Neuronal stem cell (in vitro differentiated cells): Measurements from ENCODE around the gene LRRTM1.

Experiments
- DNase-seq: peaks from one replicate; pipeline ENCODE4 v3.0.0-alpha.2; 2013; ENCODE audit warnings: low spot score
- H2AFZ ChIP-seq: one replicate; pipeline ENCODE4 v1.6.1; 2013; ENCODE audit warnings: mild to moderate bottlenecking, low read length, inconsistent platforms
- H2AK5ac ChIP-seq: 2 replicates; pipeline ENCODE4 v1.6.1; 2013; ENCODE audit warnings: low read depth, mild to moderate bottlenecking, inconsistent platforms, low read length, moderate library complexity, mixed read lengths
- H2BK120ac ChIP-seq: 2 replicates; pipeline ENCODE4 v1.6.1; 2013; ENCODE audit warnings: low read depth, mild to moderate bottlenecking, inconsistent platforms, low read length, moderate library complexity, mixed read lengths
- H2BK12ac ChIP-seq: one replicate; pipeline ENCODE4 v1.6.1; 2013; ENCODE audit warnings: low read length, inconsistent platforms
- H2BK15ac ChIP-seq: 2 replicates; pipeline ENCODE4 v1.6.1; 2013; ENCODE audit warnings: mild to moderate bottlenecking, low read length, inconsistent platforms, mixed read lengths
- H2BK5ac ChIP-seq: one replicate; pipeline ENCODE4 v1.6.1; 2013; ENCODE audit warnings: inconsistent platforms, mild to moderate bottlenecking, low read length, moderate library complexity
- H3K14ac ChIP-seq: one replicate; pipeline ENCODE4 v1.6.1; 2013; ENCODE audit warnings: low read length, inconsistent platforms
- H3K18ac ChIP-seq: 2 replicates; pipeline ENCODE4 v1.6.1; 2013; ENCODE audit warnings: low read length, inconsistent platforms
- H3K23ac ChIP-seq: 2 replicates; pipeline ENCODE4 v1.6.1; 2013; ENCODE audit warnings: low read depth, mild to moderate bottlenecking, mixed read lengths, low read length, inconsistent platforms; ENCODE audit not compliant: poor library complexity
- H3K27ac ChIP-seq: replicated peaks from 3 replicates; pipeline ENCODE4 v1.5.1; 2013; ENCODE audit warnings: low read length, inconsistent platforms
- H3K27me3 ChIP-seq, 3 experiments: 2 replicates each; pipeline ENCODE4 v1.6.1; 2013; ENCODE audit warnings: low read length in 3 of 3, mild to moderate bottlenecking in 2 of 3, inconsistent platforms in 1 of 3, low read depth in 1 of 3, mixed read lengths in 1 of 3, moderate library complexity in 1 of 3; ENCODE audit not compliant: control insufficient read depth in 3 of 3, insufficient read depth in 3 of 3
- H3K36me3 ChIP-seq, 2 donors: replicated peaks in 1 of 2; 2 replicates each; pipeline ENCODE4 v1.6.1; 2013; ENCODE audit warnings: low read length in 2 of 2; ENCODE audit not compliant: control insufficient read depth in 2 of 2, insufficient read depth in 2 of 2
- H3K4ac ChIP-seq: 2 replicates; pipeline ENCODE4 v1.6.1; 2013; ENCODE audit warnings: inconsistent platforms, mild to moderate bottlenecking, low read length, moderate library complexity
- H3K4me1 ChIP-seq, 2 donors: 1 replicate in 1 of 2; 2 replicates in 1 of 2; pipeline ENCODE4 v1.6.1; 2013; ENCODE audit warnings: low read length in 2 of 2, low read depth in 1 of 2; ENCODE audit not compliant: control insufficient read depth in 2 of 2, insufficient read depth in 1 of 2
- H3K4me2 ChIP-seq: one replicate; pipeline ENCODE4 v1.6.1; 2013; ENCODE audit warnings: mild to moderate bottlenecking, low read length, inconsistent platforms; ENCODE audit not compliant: insufficient read depth, poor library complexity, severe bottlenecking
- H3K4me3 ChIP-seq, 2 donors: 2 replicates each; pipeline ENCODE4 v1.5.1; 2013; ENCODE audit warnings: low read length in 2 of 2, mild to moderate bottlenecking in 2 of 2, inconsistent platforms in 1 of 2, moderate library complexity in 1 of 2
- H3K79me1 ChIP-seq: one replicate; pipeline ENCODE4 v1.6.1; 2013; ENCODE audit warnings: low read depth, mild to moderate bottlenecking, inconsistent platforms, low read length, moderate library complexity
- H3K9ac ChIP-seq: one replicate; pipeline ENCODE4 v1.6.1; 2013; ENCODE audit warnings: mild to moderate bottlenecking, low read depth, low read length, inconsistent platforms; ENCODE audit not compliant: poor library complexity
- H3K9me3 ChIP-seq, 2 donors: replicated peaks in 1 of 2; 2 replicates each; pipeline versions ENCODE3 to v1.6.1; 2013; ENCODE audit warnings: low read length in 2 of 2, mild to moderate bottlenecking in 2 of 2, inconsistent platforms in 1 of 2, low read depth in 1 of 2, mixed read lengths in 1 of 2, moderate library complexity in 1 of 2; ENCODE audit not compliant: control insufficient read depth in 2 of 2, insufficient read depth in 1 of 2
- H4K8ac ChIP-seq: one replicate; pipeline ENCODE4 v1.6.1; 2013; ENCODE audit warnings: low read depth, mild to moderate bottlenecking, inconsistent platforms, low read length, moderate library complexity
- H4K91ac ChIP-seq: one replicate; pipeline ENCODE4 v1.6.1; 2013; ENCODE audit warnings: low read length, low read depth, mild to moderate bottlenecking, inconsistent platforms; ENCODE audit not compliant: poor library complexity
- WGBS, 2 donors: extraction: QIAGEN DNeasy Blood & Tissue Kit; methylation state at CpG; one replicate each; pipeline ENCODE4 v1.1.7; 2013; ENCODE audit warnings: missing lambda C conversion rate in 2 of 2, mixed read lengths in 1 of 2; ENCODE audit not compliant: insufficient read length in 2 of 2, insufficient replicate concordance in 1 of 2; ENCODE audit errors: extremely low coverage in 2 of 2; 5-methylcytosine and 5-hydroxymethylcytosine counted together

LRRTM1 gene

GRCh38 chr2:80299661-80300060, 4.9 kb downstream of the LRRTM1 start:
- Histone ChIP-seq H3K4me2 (no peak overlapping the region), H3K79me1 (no peaks in the 10 kb centered on the region), H3K4me3 (no peak overlapping the region), H3K9ac (no peak overlapping the region), H3K27me3 (peaks cover 12 to 35% (median 28%) of the 10 kb centered on the region in 3 experiments), H3K14ac (no peak overlapping the region), H3K18ac (no peak overlapping the region), H3K4ac (no peak overlapping the region), H3K27ac (no peak overlapping the region), H2BK5ac (no peak overlapping the region), H3K23ac (no peak overlapping the region), H3K4me1 (peaks cover 2 to 13% of the 10 kb centered on the region in 2 donors), H3K9me3 (no peaks in the 10 kb centered on the region), H2AFZ (no peak overlapping the region), H2BK12ac (no peak overlapping the region), H3K36me3 (no peaks in the 10 kb centered on the region), H4K91ac (no peak overlapping the region), H2AK5ac (no peak overlapping the region), H2BK15ac (no peak overlapping the region), H2BK120ac (no peak overlapping the region), H4K8ac (no peak overlapping the region)
- no peak for DNase-seq
- no CpG with 5 or more reads among the region's 5 CpGs for WGBS, 2 donors

- Histone ChIP-seq H3K4me1 (peaks cover 0 to 13% of the 10 kb centered on the region in 2 donors), H3K9me3 (no peaks in the 10 kb centered on the region), H3K36me3 (no peaks in the 10 kb centered on the region), H3K18ac (no peak overlapping the region), H3K4me3 (no peak overlapping the region), H3K23ac (no peak overlapping the region), H2BK15ac (no peak overlapping the region), H2AK5ac (no peak overlapping the region), H2BK120ac (no peak overlapping the region), H2BK12ac (no peak overlapping the region), H2AFZ (no peak overlapping the region), H3K14ac (no peak overlapping the region), H4K8ac (no peak overlapping the region), H3K27me3 (peaks cover 12 to 35% (median 28%) of the 10 kb centered on the region in 3 experiments), H2BK5ac (no peak overlapping the region), H3K4ac (no peak overlapping the region), H3K27ac (no peak overlapping the region), H3K4me2 (no peak overlapping the region), H3K79me1 (no peaks in the 10 kb centered on the region), H3K9ac (no peak overlapping the region), H4K91ac (no peak overlapping the region)
- no peak for DNase-seq
- WGBS, 2 donors = no CpG with 5 or more reads among the region's 3 CpGs
Observed at GRCh38 chr2:80298954-80299353, 5.6 kb downstream of the LRRTM1 start.

GRCh38 chr2:80293039-80293438, 11.5 kb downstream of the LRRTM1 start:
- H2BK15ac ChIP-seq = no peak overlapping the region
- no peak for DNase-seq
- H2AFZ ChIP-seq = no peak overlapping the region
- H2BK12ac ChIP-seq = no peak overlapping the region
- peaks cover 0 to 1% of the 10 kb centered on the region in 2 donors for H3K4me1 ChIP-seq
- no peaks in the 10 kb centered on the region for H3K79me1 ChIP-seq
- H3K9ac ChIP-seq = no peak overlapping the region
- no peak overlapping the region for H2AK5ac ChIP-seq
- H3K36me3 ChIP-seq = no peaks in the 10 kb centered on the region
- no peak overlapping the region for H3K18ac ChIP-seq
- no peak overlapping the region for H3K23ac ChIP-seq
- H3K4ac ChIP-seq = no peak overlapping the region
- H3K4me2 ChIP-seq = no peak overlapping the region
- H2BK120ac ChIP-seq = no peak overlapping the region
- no peaks in the 10 kb centered on the region for H3K27me3 ChIP-seq
- H2BK5ac ChIP-seq = no peak overlapping the region
- no peaks in the 10 kb centered on the region for H3K9me3 ChIP-seq
- H4K91ac ChIP-seq = no peak overlapping the region
- H3K14ac ChIP-seq = no peak overlapping the region
- H3K27ac ChIP-seq = no peak overlapping the region
- no peak overlapping the region for H3K4me3 ChIP-seq
- H4K8ac ChIP-seq = no peak overlapping the region

- no peak overlapping the region for H3K9ac ChIP-seq
- no peak overlapping the region for H2BK15ac ChIP-seq
- H4K91ac ChIP-seq = no peak overlapping the region
- no peaks in the 10 kb centered on the region for H3K36me3 ChIP-seq
- no peak overlapping the region for H3K4ac ChIP-seq
- H4K8ac ChIP-seq = no peak overlapping the region
- no peak overlapping the region for H2BK120ac ChIP-seq
- no peaks in the 10 kb centered on the region for H3K79me1 ChIP-seq
- H2BK12ac ChIP-seq = no peak overlapping the region
- no peak overlapping the region for H3K27ac ChIP-seq
- no peak overlapping the region for H3K18ac ChIP-seq
- no peak overlapping the region for H3K14ac ChIP-seq
- H2AK5ac ChIP-seq = no peak overlapping the region
- DNase-seq = no peak
- no peaks in the 10 kb centered on the region for H3K27me3 ChIP-seq
- peaks cover 0 to 1% of the 10 kb centered on the region in 2 donors for H3K4me1 ChIP-seq
- no peak overlapping the region for H3K4me2 ChIP-seq
- no peak overlapping the region for H3K23ac ChIP-seq
- H2AFZ ChIP-seq = no peak overlapping the region
- H3K9me3 ChIP-seq = no peaks in the 10 kb centered on the region
- WGBS, 2 donors = no CpG with 5 or more reads among the region's 3 CpGs
- no peak overlapping the region for H3K4me3 ChIP-seq
- H2BK5ac ChIP-seq = no peak overlapping the region
Observed at GRCh38 chr2:80292474-80292873, 12.1 kb downstream of the LRRTM1 start.
